Measurements from ENCODE around the gene MTCL1. TPM values are rescaled to one million over a fixed set of nuclear protein-coding genes. Genes with fewer than 3 reads are reported as not detected.

MTCL1 gene
- total RNA-seq, 1 donor = 54.9 TPM

DNA sequence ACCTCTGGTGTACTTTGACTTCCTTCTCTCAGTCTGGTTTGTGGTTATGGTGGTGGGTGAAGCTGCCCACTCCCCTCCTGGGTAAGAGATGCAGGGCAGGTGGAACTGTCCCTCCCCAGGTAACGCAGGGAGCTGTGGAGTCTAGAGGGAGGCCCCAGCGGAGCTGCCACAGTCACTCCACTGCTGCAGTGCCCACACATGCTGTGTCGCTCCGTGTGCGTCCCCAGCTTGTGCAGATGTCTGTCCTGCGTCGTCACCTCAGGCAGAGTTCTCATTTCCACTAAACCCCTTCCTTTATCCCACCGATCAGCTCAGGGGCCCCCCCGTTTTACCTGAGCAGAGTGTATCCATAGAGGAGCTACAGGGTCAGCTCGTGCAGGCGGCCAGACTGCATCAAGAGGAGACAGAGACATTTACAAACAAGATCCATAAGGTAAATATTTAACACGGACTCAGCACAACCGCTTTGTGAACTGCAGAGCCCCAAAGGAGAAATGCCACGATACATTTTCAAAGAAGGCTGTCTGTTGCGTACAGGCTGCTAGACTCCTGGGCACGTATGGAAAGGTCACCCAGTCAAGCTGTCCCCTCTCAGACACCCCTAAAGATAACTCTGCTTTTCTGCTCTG, 87.4 kb downstream of the MTCL1 start:
- TF ChIP-seq CTCF (IDR thresholded peaks at IDR 0.05; ENCODE audit: insufficient read depth, low read length) = no peak
- no peak for DNase-seq (ENCODE audit: low read depth)
- H3K4me3 ChIP-seq (ENCODE audit: low read depth, low read length) = no peak overlapping the region

- DNase-seq (ENCODE audit: low read depth) = no peak
- TF ChIP-seq CTCF (IDR thresholded peaks at IDR 0.05; ENCODE audit: insufficient read depth, low read length) = no peak
- H3K4me3 ChIP-seq (ENCODE audit: low read depth, low read length) = no peak overlapping the region
Observed at GRCh38 chr18:8793445-8794155, 88.2 kb downstream of the MTCL1 start.

DNA sequence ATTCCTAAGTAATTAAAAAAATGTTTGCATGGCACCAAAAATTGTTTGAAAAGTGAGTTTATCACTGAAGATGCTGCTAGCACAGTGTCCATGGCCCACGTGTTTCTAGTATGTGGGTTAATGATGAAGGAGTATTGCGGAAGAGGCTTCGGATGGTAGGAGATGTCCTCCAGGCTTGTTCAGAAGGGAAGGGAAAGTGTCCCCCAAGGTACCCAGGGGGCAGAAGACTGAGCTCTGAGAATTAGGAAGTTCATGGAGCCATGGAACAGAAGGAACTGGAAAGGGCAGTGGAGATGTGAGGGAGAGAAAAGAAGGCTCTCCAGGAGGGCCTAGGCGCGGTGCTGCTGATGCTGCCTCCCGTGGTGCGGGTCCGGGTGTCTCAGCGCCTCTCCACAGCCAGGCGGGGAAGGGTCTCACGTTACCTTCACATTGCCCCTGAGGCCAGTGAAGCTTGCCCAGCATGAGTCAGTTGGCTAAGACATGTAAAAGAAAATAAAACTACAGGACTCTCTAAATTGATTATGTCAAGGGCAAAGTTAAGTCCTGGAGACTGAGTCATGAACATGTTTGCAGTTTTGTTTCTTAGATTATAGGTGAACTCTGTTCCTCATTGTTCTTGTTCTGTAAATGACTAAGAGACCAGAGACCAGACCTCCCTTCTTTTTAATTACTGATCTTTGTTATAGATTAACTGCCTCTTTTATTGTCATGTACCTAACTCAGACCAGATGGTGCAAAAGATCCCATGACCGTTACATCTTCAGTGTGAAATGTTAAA, 89.0 kb downstream of the MTCL1 start:
- DNase-seq (ENCODE audit: low read depth) = peak; percentile 81
- no peak for TF ChIP-seq CTCF (IDR thresholded peaks at IDR 0.05; ENCODE audit: insufficient read depth, low read length)
- no peak overlapping the region for H3K4me3 ChIP-seq (ENCODE audit: low read depth, low read length)

- DNase-seq (ENCODE audit: low read depth) = no peak
- no peak for TF ChIP-seq CTCF (IDR thresholded peaks at IDR 0.05; ENCODE audit: insufficient read depth, low read length)
- H3K4me3 ChIP-seq (ENCODE audit: low read depth, low read length) = no peak overlapping the region
Observed at GRCh38 chr18:8794934-8795280, 89.6 kb downstream of the MTCL1 start.

GRCh38 chr18:8795586-8796325, 90.4 kb downstream of the MTCL1 start:
- no peak overlapping the region for H3K4me3 ChIP-seq (ENCODE audit: low read depth, low read length)
- no peak for TF ChIP-seq CTCF (IDR thresholded peaks at IDR 0.05; ENCODE audit: insufficient read depth, low read length)
- no peak for DNase-seq (ENCODE audit: low read depth)

DNA sequence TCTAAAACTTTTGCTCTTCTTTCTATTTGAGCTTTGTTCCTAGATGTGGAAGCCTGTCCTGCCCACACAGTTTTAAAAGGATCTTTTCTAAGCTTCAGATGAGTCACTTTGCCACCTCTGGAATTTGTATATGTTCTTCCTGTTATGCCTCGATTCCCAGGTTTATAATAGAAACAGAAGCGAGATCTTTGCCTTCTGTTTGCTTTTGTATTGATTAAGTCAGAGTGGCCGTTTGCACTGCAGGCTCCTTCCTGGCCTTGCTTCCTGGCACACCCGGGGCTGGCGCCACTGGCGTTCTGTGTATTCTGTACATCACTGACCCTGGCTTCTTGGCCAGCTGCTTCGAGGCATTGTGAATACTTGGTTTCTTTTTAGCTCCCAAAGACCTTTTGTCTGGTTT, 91.8 kb downstream of the MTCL1 start:
- no peak for DNase-seq (ENCODE audit: low read depth)
- no peak for TF ChIP-seq CTCF (IDR thresholded peaks at IDR 0.05; ENCODE audit: insufficient read depth, low read length)
- no peak overlapping the region for H3K4me3 ChIP-seq (ENCODE audit: low read depth, low read length)

Measured in fibroblast of the aortic adventitia (primary cell).